Measurements from ENCODE around the gene PRKAG2.

DNA sequence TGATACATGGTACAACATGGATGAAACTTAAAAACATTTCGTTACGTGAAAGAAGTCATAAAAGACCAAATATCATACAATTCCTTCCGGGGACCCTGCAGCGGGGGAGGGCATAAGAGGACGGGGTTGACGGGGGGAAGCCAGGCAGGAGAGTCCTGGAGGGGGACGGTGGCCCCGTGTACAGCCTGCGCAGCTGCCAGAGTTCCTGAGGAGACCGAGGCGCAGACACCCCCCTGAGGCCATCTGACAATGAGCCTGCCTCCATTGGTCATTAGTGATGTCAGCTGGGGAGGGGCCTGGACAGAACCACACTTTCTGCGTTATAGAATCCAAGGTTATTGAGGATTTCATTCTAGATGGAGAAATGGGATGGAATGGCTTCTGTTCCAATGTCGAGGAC, 47.2 kb downstream of the PRKAG2 start:
- TF ChIP-seq, protein P1, sequence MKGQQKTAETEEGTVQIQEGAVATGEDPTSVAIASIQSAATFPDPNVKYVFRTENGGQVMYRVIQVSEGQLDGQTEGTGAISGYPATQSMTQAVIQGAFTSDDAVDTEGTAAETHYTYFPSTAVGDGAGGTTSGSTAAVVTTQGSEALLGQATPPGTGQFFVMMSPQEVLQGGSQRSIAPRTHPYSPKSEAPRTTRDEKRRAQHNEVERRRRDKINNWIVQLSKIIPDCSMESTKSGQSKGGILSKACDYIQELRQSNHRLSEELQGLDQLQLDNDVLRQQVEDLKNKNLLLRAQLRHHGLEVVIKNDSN (IDR thresholded peaks at IDR 0.05): no peak
- TF ChIP-seq YY1 (IDR thresholded peaks at IDR 0.05; ENCODE audit: low read depth): no peak
- no peak for TF ChIP-seq TCF12 (IDR thresholded peaks at IDR 0.05; ENCODE audit: low read depth)
- TF ChIP-seq CREB1 (IDR thresholded peaks at IDR 0.05; ENCODE audit: low read depth): no peak
- TF ChIP-seq, protein P2, sequence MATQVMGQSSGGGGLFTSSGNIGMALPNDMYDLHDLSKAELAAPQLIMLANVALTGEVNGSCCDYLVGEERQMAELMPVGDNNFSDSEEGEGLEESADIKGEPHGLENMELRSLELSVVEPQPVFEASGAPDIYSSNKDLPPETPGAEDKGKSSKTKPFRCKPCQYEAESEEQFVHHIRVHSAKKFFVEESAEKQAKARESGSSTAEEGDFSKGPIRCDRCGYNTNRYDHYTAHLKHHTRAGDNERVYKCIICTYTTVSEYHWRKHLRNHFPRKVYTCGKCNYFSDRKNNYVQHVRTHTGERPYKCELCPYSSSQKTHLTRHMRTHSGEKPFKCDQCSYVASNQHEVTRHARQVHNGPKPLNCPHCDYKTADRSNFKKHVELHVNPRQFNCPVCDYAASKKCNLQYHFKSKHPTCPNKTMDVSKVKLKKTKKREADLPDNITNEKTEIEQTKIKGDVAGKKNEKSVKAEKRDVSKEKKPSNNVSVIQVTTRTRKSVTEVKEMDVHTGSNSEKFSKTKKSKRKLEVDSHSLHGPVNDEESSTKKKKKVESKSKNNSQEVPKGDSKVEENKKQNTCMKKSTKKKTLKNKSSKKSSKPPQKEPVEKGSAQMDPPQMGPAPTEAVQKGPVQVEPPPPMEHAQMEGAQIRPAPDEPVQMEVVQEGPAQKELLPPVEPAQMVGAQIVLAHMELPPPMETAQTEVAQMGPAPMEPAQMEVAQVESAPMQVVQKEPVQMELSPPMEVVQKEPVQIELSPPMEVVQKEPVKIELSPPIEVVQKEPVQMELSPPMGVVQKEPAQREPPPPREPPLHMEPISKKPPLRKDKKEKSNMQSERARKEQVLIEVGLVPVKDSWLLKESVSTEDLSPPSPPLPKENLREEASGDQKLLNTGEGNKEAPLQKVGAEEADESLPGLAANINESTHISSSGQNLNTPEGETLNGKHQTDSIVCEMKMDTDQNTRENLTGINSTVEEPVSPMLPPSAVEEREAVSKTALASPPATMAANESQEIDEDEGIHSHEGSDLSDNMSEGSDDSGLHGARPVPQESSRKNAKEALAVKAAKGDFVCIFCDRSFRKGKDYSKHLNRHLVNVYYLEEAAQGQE (IDR thresholded peaks at IDR 0.05; ENCODE audit: low read depth): no peak
- TF ChIP-seq CEBPB (IDR thresholded peaks at IDR 0.05): no peak
- TF ChIP-seq, protein P3, sequence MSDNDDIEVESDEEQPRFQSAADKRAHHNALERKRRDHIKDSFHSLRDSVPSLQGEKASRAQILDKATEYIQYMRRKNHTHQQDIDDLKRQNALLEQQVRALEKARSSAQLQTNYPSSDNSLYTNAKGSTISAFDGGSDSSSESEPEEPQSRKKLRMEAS (IDR thresholded peaks at IDR 0.05): no peak
- no peak for TF ChIP-seq EP300 (IDR thresholded peaks at IDR 0.05; ENCODE audit: borderline replicate concordance)
- no peak for TF ChIP-seq TAF1 (IDR thresholded peaks at IDR 0.05; ENCODE audit: low read depth)
